Transverse colon (tissue), 4 donors: Measurements from ENCODE around the gene FMO3. TPM values are rescaled to one million over a fixed set of nuclear protein-coding genes. Genes with fewer than 3 reads are reported as not detected.

Experiments used
- DNase-seq: peaks from one replicate; pipeline ENCODE4 v3.0.0-alpha.2; 2019
- H3K27ac ChIP-seq, 4 donors: fragments of 200-600 bp; sonication (generic); 2 replicates each; pipeline ENCODE4 v1.5.1; 2016 to 2018; ENCODE audit warnings: inconsistent platforms in 4 of 4
- H3K27me3 ChIP-seq: fragments of 200-600 bp; sonication (generic); 2 replicates; pipeline ENCODE4 v1.5.1; 2017; ENCODE audit warnings: inconsistent platforms
- H3K36me3 ChIP-seq, 4 donors: fragments of 200-600 bp; sonication (generic); 2 replicates each; pipeline ENCODE4 v1.5.1; 2017 to 2019; ENCODE audit warnings: inconsistent platforms in 4 of 4
- H3K4me1 ChIP-seq, 4 donors: fragments of 200-600 bp; sonication (generic); 2 replicates each; pipeline ENCODE4 v1.5.1; 2017 to 2020; ENCODE audit warnings: inconsistent platforms in 4 of 4
- H3K4me3 ChIP-seq, 4 donors: fragments of 200-600 bp; sonication (generic); 1 replicate in 1 of 4; 2 replicates in 3 of 4; pipeline versions ENCODE4 v1.5.1 to v1.6.1; 2017 to 2019; ENCODE audit warnings: inconsistent platforms in 4 of 4
- H3K9me3 ChIP-seq, 2 donors: fragments of 200-600 bp; sonication (generic); 2 replicates each; pipeline ENCODE4 v1.5.1; 2017 to 2019; ENCODE audit warnings: inconsistent platforms in 2 of 2
- EP300 ChIP-seq: sonication (generic); formaldehyde crosslinking; IDR thresholded peaks from one replicate; pipeline ENCODE4 v1.6.1; 2017; ENCODE audit warnings: antibody characterized with exemption, low read depth
- POLR2A ChIP-seq: fragments of 450-650 bp; IDR thresholded peaks from one replicate; pipeline ENCODE4 v1.6.1; 2016; ENCODE audit warnings: antibody characterized with exemption, mild to moderate bottlenecking, moderate library complexity
- POLR2AphosphoS5 ChIP-seq, 3 donors: sonication (generic); formaldehyde crosslinking; IDR thresholded peaks; one replicate each; pipeline ENCODE4 v1.6.1; 2016; ENCODE audit warnings: antibody characterized with exemption in 3 of 3
- WGBS, 2 donors: methylation state at CpG; one replicate each; pipeline ENCODE4 v1.1.5; 2018; ENCODE audit warnings: low coverage in 1 of 2; 5-methylcytosine and 5-hydroxymethylcytosine counted together
- in situ Hi-C, 4 donors: fragments of 200-750 bp; cut with MboI; loops; one replicate each; pipeline versions ENCODE4 v1.15.0 to v1.15.1; 2017; ENCODE audit warnings: low sequenced_read_pairs in 3 of 4, low pct_ligation_motif_present in 1 of 4, low pct_unique_long_range_greater_than_20kb in 1 of 4
- intact Hi-C: fragments of 100-400 bp; cut with DNase I; formaldehyde crosslinking; loops from one replicate; pipeline ENCODE4 v1.15.1; 2023; ENCODE audit warnings: low total_unique reads
- total RNA-seq, 4 donors: library from RNA; depleted of rRNA; stranded (reverse); fragments of >200 nt; gene quantifications; one replicate each; pipeline ENCODE4 v1.1.0, GENCODE V29; 2016
- TF ChIP-seq, protein P1 (sequence below), 5 experiments: fragments of 200-600 bp in 3 of 5; fragments of 450-650 bp in 2 of 5; sonication (generic) in 3 of 5; IDR thresholded peaks; 1 replicate in 2 of 5; 2 replicates in 3 of 5; pipeline ENCODE4 v1.5.1; 2016 to 2017; ENCODE audit warnings: antibody characterized with exemption in 5 of 5, inconsistent platforms in 3 of 5, mild to moderate bottlenecking in 2 of 5, moderate library complexity in 1 of 5

FMO3 gene
- total RNA-seq, 4 donors from 2014 or later = 0.55 to 1.9 (median 1.7) TPM; not detected in 1

DNA sequence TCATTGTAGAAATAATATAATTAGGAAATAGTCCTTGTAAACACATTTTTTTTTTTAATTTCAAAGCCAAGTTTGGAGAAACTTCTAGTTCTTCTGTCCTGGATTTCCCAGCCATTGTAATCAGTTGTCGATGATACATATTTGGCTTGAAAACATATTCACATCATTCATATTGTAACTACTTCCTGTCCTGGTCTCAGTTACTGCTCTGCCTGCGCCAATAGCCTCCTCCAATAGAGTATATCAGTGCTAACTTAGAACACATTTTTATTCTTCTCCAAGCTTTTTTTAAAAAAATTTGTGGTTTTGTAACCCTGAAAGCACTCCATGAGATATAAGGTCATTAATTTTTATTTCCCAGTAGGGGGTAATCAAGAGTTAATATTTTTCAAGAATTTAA lies 48.3 kb downstream of the FMO3 start:
- Histone ChIP-seq H3K27ac (no peak overlapping the region), H3K9me3 (no peaks in the 10 kb centered on the region), H3K4me1 (peaks cover 0 to 16% (median 2%) of the 10 kb centered on the region in 4 donors), H3K36me3 (no peaks in the 10 kb centered on the region), H3K4me3 (no peak overlapping the region), H3K27me3 (no peaks in the 10 kb centered on the region)
- in situ Hi-C loops = no loop called here
- 81 to 82% methylated on average over 2 of the region's 2 CpGs for WGBS, 2 donors
- intact Hi-C loops = no loop called here
- TF ChIP-seq POLR2AphosphoS5 (IDR thresholded peaks at IDR 0.05) (no peak), POLR2A (no peak), EP300 (no peak)
- TF ChIP-seq, protein P1, sequence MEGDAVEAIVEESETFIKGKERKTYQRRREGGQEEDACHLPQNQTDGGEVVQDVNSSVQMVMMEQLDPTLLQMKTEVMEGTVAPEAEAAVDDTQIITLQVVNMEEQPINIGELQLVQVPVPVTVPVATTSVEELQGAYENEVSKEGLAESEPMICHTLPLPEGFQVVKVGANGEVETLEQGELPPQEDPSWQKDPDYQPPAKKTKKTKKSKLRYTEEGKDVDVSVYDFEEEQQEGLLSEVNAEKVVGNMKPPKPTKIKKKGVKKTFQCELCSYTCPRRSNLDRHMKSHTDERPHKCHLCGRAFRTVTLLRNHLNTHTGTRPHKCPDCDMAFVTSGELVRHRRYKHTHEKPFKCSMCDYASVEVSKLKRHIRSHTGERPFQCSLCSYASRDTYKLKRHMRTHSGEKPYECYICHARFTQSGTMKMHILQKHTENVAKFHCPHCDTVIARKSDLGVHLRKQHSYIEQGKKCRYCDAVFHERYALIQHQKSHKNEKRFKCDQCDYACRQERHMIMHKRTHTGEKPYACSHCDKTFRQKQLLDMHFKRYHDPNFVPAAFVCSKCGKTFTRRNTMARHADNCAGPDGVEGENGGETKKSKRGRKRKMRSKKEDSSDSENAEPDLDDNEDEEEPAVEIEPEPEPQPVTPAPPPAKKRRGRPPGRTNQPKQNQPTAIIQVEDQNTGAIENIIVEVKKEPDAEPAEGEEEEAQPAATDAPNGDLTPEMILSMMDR (IDR thresholded peaks at IDR 0.05) = no peak
- DNase-seq = no peak

DNA sequence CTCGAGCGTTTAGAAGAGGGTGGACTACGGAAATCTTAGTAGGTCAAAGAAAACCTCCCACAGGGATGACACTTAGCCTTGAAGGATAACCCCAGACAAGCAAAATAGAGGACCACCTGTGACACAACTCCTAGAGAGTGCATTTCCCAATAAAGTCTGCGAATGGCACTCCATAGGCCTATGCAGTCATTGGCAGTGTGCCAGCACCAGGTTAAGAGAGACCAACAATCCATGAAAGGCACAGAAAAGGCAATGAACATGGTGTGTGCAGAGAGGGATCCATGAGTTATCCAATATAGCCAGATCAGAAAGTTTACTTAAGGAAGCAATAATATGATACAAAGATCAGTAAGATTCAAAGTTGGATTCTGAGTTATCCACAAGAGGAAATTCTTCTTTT lies 49.2 kb downstream of the FMO3 start:
- H3K36me3 ChIP-seq = no peaks in the 10 kb centered on the region
- no peaks in the 10 kb centered on the region for H3K27me3 ChIP-seq
- no peak for DNase-seq
- intact Hi-C loops = no loop called here
- in situ Hi-C loops = no loop called here
- TF ChIP-seq, protein P1 (IDR thresholded peaks at IDR 0.05) = no peak
- TF ChIP-seq POLR2A (no peak), POLR2AphosphoS5 (IDR thresholded peaks at IDR 0.05) (no peak), EP300 (no peak)
- H3K4me1 ChIP-seq = peaks cover 0 to 16% (median 2%) of the 10 kb centered on the region in 4 donors
- no peak overlapping the region for H3K4me3 ChIP-seq
- H3K9me3 ChIP-seq = no peaks in the 10 kb centered on the region
- H3K27ac ChIP-seq = peak overlapping the region in 2 of 4 donors; percentile 41 to 73
- WGBS, 2 donors = 83 to 89% methylated on average over 3 to 4 of the region's 4 CpGs

DNA sequence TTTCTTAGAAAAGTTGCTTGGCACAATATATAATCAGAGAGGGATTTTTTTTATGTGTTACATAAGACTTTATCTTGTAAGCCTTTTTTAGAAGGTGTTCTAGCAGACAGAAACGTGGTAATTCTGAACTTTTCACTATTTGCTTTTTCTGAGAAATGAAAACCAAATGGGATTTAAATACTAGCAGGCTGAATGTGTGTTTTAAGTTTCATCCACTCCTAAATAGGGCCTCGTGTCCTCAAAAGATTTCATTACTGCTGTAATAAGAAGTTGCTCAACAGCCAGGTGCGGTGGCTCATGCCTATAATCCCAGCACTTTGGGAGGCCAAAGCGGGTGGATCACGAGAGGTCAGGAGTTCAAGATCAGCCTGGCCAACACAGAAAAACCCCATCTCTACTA lies 49.7 kb downstream of the FMO3 start:
- Histone ChIP-seq H3K9me3 (no peaks in the 10 kb centered on the region), H3K36me3 (no peaks in the 10 kb centered on the region), H3K4me3 (no peak overlapping the region), H3K27ac (peak overlapping the region; percentile 59 to 73 (median 66)), H3K27me3 (no peaks in the 10 kb centered on the region), H3K4me1 (peaks cover 0 to 16% (median 2%) of the 10 kb centered on the region in 4 donors)
- in situ Hi-C loops (no loop called here), intact Hi-C loops (no loop called here)
- DNase-seq = no peak
- TF ChIP-seq EP300 (no peak), POLR2AphosphoS5 (IDR thresholded peaks at IDR 0.05) (no peak), POLR2A (no peak)
- TF ChIP-seq, protein P1 (IDR thresholded peaks at IDR 0.05) = no peak
- 45 to 60% methylated on average over 2 to 5 of the region's 5 CpGs for WGBS, 2 donors

DNA sequence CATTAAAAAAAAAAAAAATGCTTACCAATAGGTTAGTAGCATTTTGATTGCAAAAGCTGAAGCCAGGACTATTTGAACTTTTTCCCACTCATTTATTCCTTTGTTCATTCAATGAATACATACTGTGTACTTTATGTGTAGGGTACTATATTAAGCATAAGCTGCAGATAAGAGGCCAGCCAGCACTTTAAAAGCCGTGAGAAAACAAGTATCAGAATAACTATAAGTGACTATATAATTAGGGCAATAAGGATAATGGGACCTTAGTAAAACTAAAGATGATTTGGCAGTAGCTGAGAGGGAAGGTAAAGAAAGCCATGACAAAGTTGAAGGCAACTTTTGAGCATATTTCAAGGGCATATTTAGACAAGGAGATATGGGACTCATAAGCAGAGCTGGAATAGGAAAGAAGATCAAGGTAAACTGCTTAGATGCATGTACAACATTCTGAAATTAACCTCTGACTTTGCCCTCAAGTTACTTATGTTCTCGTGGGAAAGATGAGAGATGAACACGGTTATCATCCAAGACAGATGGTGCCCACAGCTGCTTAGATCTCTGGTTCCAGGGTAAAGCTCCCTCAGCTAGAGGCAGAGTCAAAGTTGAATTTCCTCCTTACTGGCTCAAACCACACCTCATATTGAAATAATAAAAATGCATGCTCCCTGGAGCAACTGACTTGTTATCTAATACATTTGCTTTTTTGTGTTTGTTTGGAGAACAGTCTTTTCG lies 50.4 kb downstream of the FMO3 start:
- Histone ChIP-seq H3K9me3 (no peaks in the 10 kb centered on the region), H3K27ac (peak overlapping the region; percentile 59 to 73 (median 66)), H3K4me3 (no peak overlapping the region), H3K4me1 (peaks cover 0 to 16% (median 2%) of the 10 kb centered on the region in 4 donors), H3K27me3 (no peaks in the 10 kb centered on the region), H3K36me3 (no peaks in the 10 kb centered on the region)
- TF ChIP-seq, protein P1 (IDR thresholded peaks at IDR 0.05) = no peak
- no peak for TF ChIP-seq POLR2A
- no peak for TF ChIP-seq EP300
- no peak for TF ChIP-seq POLR2AphosphoS5 (IDR thresholded peaks at IDR 0.05)
- in situ Hi-C loops (no loop called here), intact Hi-C loops (no loop called here)
- 32 to 36% methylated on average over 4 of the region's 4 CpGs for WGBS, 2 donors
- DNase-seq = no peak
